Body of pancreas (tissue), 4 donors: ENCODE measurements around the gene DTNBP1. TPM values are rescaled to one million over a fixed set of nuclear protein-coding genes. Genes with fewer than 3 reads are reported as not detected.

Experiments used
- ATAC-seq: fragments of 150-250 bp; one replicate; pipeline ENCODE4 v1.9.1; 2016
- DNase-seq, 4 donors: peaks; one replicate each; pipeline ENCODE4 v3.0.0-alpha.2; 2019
- H3K27ac ChIP-seq, 4 donors: fragments of 200-600 bp; sonication (generic); 1 replicate in 3 of 4; 2 replicates in 1 of 4; pipeline versions ENCODE4 v1.5.1 to v1.6.1; 2016 to 2019; ENCODE audit warnings: mild to moderate bottlenecking in 1 of 4, mixed read lengths in 1 of 4, moderate library complexity in 1 of 4
- H3K27me3 ChIP-seq, 2 donors: fragments of 200-600 bp; sonication (generic); one replicate each; pipeline ENCODE4 v1.6.0; 2016; ENCODE audit warnings: mild to moderate bottlenecking in 1 of 2
- H3K36me3 ChIP-seq, 2 donors: fragments of 200-600 bp; sonication (generic); replicated peaks in 1 of 2; 2 replicates each; pipeline ENCODE4 v1.5.1; 2016; ENCODE audit warnings: low read depth in 2 of 2; ENCODE audit not compliant: insufficient read depth in 1 of 2
- H3K4me1 ChIP-seq: fragments of 200-600 bp; sonication (generic); one replicate; pipeline ENCODE4 v1.6.0; 2016
- H3K4me3 ChIP-seq, 2 donors: fragments of 200-600 bp; sonication (generic); 1 replicate in 1 of 2; 2 replicates in 1 of 2; pipeline ENCODE4 v1.5.1; 2016 to 2019
- H3K9me3 ChIP-seq, 3 donors: fragments of 200-600 bp; sonication (generic); 1 replicate in 2 of 3; 2 replicates in 1 of 3; pipeline ENCODE4 v1.5.1; 2016
- POLR2A ChIP-seq, 3 donors: fragments of 450-650 bp; IDR thresholded peaks; one replicate each; pipeline ENCODE4 v1.6.1; 2016; ENCODE audit warnings: antibody characterized with exemption in 3 of 3, mild to moderate bottlenecking in 2 of 3
- WGBS, 2 donors: methylation state at CpG; one replicate each; pipeline ENCODE4 v1.1.5; 2017; 5-methylcytosine and 5-hydroxymethylcytosine counted together
- intact Hi-C: fragments of 100-400 bp; cut with DNase I; formaldehyde crosslinking; loops from one replicate; pipeline ENCODE4 v1.15.1; 2023
- total RNA-seq, 2 donors: library from RNA; depleted of rRNA; stranded (reverse); fragments of >200 nt; gene quantifications; one replicate each; pipeline ENCODE4 v1.1.0, GENCODE V29; 2016
- TF ChIP-seq, protein P1 (sequence below), 7 experiments: fragments of 450-650 bp in 4 of 7; fragments of 200-600 bp in 3 of 7; sonication (generic) in 3 of 7; IDR thresholded peaks; one replicate each; pipeline ENCODE4 v1.5.1; 2016 to 2019; ENCODE audit warnings: antibody characterized with exemption in 7 of 7

The DTNBP1 gene
- total RNA-seq, 2 donors from 2014 or later = 3.3 to 5.2 TPM

DNA sequence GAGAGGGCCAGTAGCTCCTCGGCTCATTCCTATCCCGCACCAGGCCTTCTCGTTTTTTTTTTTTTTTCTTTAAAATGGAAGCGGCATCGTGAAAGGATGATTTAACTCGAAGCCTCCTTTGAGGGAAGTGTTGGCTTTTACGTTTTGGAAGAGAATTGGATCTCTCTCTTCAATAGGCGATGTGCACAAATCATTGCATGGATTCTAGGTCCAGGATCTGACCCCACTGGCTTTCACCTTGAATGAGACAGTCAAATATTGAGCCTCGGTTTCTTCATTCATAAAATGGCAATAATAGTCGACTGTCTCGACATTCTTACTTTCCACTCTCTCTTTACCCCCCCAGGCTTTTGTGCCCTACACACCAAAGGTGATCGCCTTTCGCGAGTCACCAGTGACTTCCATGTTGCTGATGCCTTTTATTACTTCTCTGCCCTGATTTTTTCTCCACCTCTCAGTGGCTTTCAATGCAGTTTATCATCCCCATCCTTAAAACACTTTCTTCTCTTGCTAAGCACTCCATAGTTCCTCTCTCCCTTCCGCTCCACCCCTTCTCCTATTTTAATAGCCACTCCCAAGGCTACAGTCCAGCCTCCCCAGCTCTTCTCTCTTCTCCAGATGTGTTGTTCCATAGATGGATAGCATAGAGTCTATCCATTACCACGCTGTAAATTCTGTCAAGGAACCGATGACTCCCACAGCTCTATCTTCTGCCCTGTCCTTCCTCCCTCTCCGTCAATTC is 473 bp upstream of the DTNBP1 start:
- intact Hi-C loops = no loop called here
- ATAC-seq (no peak), DNase-seq (no peak)
- TF ChIP-seq, protein P1, sequence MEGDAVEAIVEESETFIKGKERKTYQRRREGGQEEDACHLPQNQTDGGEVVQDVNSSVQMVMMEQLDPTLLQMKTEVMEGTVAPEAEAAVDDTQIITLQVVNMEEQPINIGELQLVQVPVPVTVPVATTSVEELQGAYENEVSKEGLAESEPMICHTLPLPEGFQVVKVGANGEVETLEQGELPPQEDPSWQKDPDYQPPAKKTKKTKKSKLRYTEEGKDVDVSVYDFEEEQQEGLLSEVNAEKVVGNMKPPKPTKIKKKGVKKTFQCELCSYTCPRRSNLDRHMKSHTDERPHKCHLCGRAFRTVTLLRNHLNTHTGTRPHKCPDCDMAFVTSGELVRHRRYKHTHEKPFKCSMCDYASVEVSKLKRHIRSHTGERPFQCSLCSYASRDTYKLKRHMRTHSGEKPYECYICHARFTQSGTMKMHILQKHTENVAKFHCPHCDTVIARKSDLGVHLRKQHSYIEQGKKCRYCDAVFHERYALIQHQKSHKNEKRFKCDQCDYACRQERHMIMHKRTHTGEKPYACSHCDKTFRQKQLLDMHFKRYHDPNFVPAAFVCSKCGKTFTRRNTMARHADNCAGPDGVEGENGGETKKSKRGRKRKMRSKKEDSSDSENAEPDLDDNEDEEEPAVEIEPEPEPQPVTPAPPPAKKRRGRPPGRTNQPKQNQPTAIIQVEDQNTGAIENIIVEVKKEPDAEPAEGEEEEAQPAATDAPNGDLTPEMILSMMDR (IDR thresholded peaks at IDR 0.05) = no peak
- TF ChIP-seq POLR2A (IDR thresholded peaks at IDR 0.05) = no peak
- Histone ChIP-seq H3K4me3 (peak overlapping the region in 1 of 2 donors; percentile 94), H3K9me3 (no peaks in the 10 kb centered on the region), H3K36me3 (no peaks in the 10 kb centered on the region), H3K27ac (peak overlapping the region in 3 of 4 donors; percentile 67 to 88 (median 86)), H3K27me3 (no peaks in the 10 kb centered on the region), H3K4me1 (peaks cover 14% of the 10 kb centered on the region)
- WGBS, 2 donors = 38 to 44% methylated on average over 18 of the region's 18 CpGs

DNA sequence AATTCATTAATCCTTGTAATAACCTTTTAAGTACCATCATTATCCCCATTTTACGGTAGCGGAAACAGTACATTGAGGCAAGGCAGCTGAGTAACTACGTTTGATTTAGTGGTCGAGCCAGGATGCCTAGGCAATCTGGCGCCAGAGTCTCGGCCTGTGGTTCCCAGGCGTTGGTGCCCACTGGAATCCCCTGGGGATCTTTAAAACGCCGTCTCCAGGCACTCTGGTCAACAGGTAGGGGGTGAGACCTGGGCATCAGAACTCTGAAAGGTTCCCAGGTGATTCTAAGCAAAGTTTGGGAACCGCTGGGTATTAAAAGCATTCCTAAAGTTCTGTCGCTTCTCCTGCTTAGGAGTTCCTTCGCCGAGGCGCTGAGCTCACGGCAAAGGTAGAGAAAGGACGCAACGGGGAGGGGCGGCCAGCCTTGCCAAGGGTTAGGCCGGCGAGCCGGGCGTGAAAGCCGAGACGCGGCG is 939 bp downstream of the DTNBP1 start:
- DNase-seq (no peak), ATAC-seq (no peak)
- WGBS, 2 donors = 6 to 8% methylated on average over 19 to 26 of the region's 26 CpGs
- intact Hi-C loops = no loop called here
- Histone ChIP-seq H3K36me3 (no peaks in the 10 kb centered on the region), H3K9me3 (no peaks in the 10 kb centered on the region), H3K27ac (peak overlapping the region; percentile 25 to 88 (median 76)), H3K27me3 (no peaks in the 10 kb centered on the region), H3K4me1 (peaks cover 14% of the 10 kb centered on the region), H3K4me3 (peak overlapping the region; percentile 43 to 94)
- TF ChIP-seq, protein P1 (IDR thresholded peaks at IDR 0.05) = no peak
- no peak for TF ChIP-seq POLR2A (IDR thresholded peaks at IDR 0.05)

DNA sequence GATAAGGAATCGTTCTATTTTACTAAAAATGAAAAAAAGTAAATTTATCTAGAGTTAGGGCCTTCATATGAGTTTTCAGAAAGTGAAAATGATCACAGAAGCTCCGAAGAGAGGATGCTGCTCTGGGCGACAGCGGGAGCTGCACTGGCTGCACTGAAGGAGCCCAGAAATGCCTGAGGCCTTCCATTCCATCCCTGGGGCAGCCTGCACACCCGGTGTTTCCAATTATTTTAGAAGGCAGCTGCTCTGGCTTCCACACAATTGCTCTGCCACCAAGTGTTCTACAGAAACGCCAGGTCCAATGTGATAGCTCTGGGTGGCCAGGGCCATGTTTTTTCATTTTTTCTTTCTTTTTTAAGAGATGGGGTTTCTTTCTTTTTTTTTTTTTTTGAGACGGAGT is 3.6 kb downstream of the DTNBP1 start:
- WGBS, 2 donors = 79 to 86% methylated on average over 7 of the region's 7 CpGs
- intact Hi-C loops = no loop called here
- no peak for TF ChIP-seq POLR2A (IDR thresholded peaks at IDR 0.05)
- TF ChIP-seq, protein P1 (IDR thresholded peaks at IDR 0.05) = no peak

DNA sequence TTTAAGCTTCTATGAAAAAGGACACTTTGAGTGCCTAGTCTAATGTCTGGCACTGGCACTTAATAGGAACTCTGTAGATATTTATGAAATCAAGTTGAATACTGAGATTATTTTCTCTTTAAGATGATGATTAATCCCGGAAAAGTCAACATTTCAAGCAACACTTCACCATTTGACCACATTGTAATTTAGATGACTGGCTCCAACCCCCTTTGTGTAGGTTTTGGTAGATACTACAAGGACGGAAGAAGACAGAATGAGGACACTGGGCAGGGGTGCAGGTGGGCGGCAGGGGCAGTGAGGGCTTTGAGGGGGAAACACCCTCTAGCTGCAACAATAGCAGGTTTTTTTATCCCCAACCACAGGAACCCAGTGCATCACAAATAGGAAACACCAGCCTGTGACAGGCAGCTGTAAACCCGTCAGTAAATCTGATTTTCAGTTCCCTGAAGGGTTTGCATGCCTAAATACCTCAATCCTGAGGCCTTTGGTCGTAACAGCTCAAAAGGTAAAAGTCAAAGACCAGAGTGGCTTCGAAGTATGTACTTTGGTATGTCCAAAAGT is 4.6 kb downstream of the DTNBP1 start:
- WGBS, 2 donors = 79 to 82% methylated on average over 6 of the region's 6 CpGs
- TF ChIP-seq, protein P1 (IDR thresholded peaks at IDR 0.05) = no peak
- no peak for TF ChIP-seq POLR2A (IDR thresholded peaks at IDR 0.05)
- H3K4me3 ChIP-seq = no peak overlapping the region
- intact Hi-C loops = no loop called here
- ATAC-seq (no peak), DNase-seq (no peak)
- no peak overlapping the region for H3K27ac ChIP-seq
- H3K27me3 ChIP-seq = no peaks in the 10 kb centered on the region
- H3K9me3 ChIP-seq = no peaks in the 10 kb centered on the region
- H3K4me1 ChIP-seq = peaks cover 11% of the 10 kb centered on the region
- H3K36me3 ChIP-seq = no peaks in the 10 kb centered on the region

More for the DNA sequence above, 3.6 kb downstream of the DTNBP1 start:
- Histone ChIP-seq H3K4me3 (no peak overlapping the region), H3K27me3 (no peaks in the 10 kb centered on the region), H3K36me3 (no peaks in the 10 kb centered on the region), H3K9me3 (no peaks in the 10 kb centered on the region), H3K27ac (no peak overlapping the region), H3K4me1 (peaks cover 14% of the 10 kb centered on the region)
- DNase-seq (no peak), ATAC-seq (no peak)
